Fibroblast of pulmonary artery (primary cell): ENCODE data around the gene MRPL10.
A peak's percentile ranks its signal among the peaks of the same experiment; 100 is the strongest.

ENCODE experiments used
- DNase-seq: peaks from one replicate; pipeline ENCODE4 v3.0.0-alpha.2; 2010; ENCODE audit warnings: low read depth
- H3K4me3 ChIP-seq: replicated peaks from 2 replicates; pipeline ENCODE4 v1.5.1; 2011; ENCODE audit warnings: low read depth, mild to moderate bottlenecking, control low read depth, low read length, moderate library complexity
- CTCF ChIP-seq: IDR thresholded peaks from 2 replicates; pipeline ENCODE4 v1.5.1; 2011; ENCODE audit warnings: mild to moderate bottlenecking, control low read depth, low read length, inconsistent platforms; ENCODE audit errors: missing control alignments

The MRPL10 gene

GRCh38 chr17:47792457-47792856 is 38.9 kb downstream of the MRPL10 start:
- no peak for DNase-seq
- no peak overlapping the region for H3K4me3 ChIP-seq
- TF ChIP-seq CTCF = no peak

- no peak for DNase-seq
- no peak overlapping the region for H3K4me3 ChIP-seq
- TF ChIP-seq CTCF = no peak
Observed at GRCh38 chr17:47791025-47791424, 40.3 kb downstream of the MRPL10 start.

- TF ChIP-seq CTCF = peak; percentile 37
- peak overlapping the region; percentile 32 for H3K4me3 ChIP-seq
- peak; percentile 54 for DNase-seq
Observed at GRCh38 chr17:47789611-47790561, 41.5 kb downstream of the MRPL10 start.

- peak; percentile 50 for DNase-seq
- no peak overlapping the region for H3K4me3 ChIP-seq
- TF ChIP-seq CTCF = no peak
Observed at GRCh38 chr17:47785538-47786123, 45.7 kb downstream of the MRPL10 start.

- H3K4me3 ChIP-seq = no peak overlapping the region
- TF ChIP-seq CTCF = no peak
- no peak for DNase-seq
Observed at GRCh38 chr17:47781397-47781796, 49.9 kb downstream of the MRPL10 start.

- no peak for DNase-seq
- no peak for TF ChIP-seq CTCF
- no peak overlapping the region for H3K4me3 ChIP-seq
Observed at GRCh38 chr17:47778184-47778635, 53.1 kb downstream of the MRPL10 start.
